HG02852 (cell line): ENCODE results near the gene AGO4.

Experiments
- ATAC-seq: cut with Tn5 transposase; IDR thresholded peaks from one replicate; pipeline ENCODE4 v1.9.1; 2021; ENCODE audit warnings: mild to moderate bottlenecking, moderate library complexity; ENCODE audit not compliant: unreplicated experiment

The AGO4 gene

GRCh38 chr1:35893051-35893879 lies 85.4 kb downstream of the AGO4 start:
- no peak for ATAC-seq

GRCh38 chr1:35894183-35894582 lies 86.4 kb downstream of the AGO4 start:
- no peak for ATAC-seq

DNA sequence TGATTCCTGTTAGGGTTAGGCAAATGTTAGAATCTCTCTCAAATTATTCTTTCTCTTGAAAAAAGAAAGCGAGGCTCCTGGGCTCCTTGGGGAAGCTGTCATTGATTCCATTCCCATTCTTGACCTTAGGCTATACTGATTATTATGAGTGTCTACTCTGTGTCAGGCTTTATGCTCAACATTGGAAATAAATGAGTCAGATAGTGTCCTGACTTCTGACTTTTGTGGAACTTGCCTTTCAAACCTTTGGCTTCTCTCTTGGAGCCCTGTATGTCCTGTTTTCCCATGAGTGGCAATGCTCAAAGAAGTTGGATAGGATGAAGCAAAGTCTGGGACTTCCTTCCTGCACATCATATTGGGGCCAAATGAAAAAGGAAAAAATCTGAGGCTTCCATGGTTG lies 86.8 kb downstream of the AGO4 start:
- ATAC-seq, result no peak

DNA sequence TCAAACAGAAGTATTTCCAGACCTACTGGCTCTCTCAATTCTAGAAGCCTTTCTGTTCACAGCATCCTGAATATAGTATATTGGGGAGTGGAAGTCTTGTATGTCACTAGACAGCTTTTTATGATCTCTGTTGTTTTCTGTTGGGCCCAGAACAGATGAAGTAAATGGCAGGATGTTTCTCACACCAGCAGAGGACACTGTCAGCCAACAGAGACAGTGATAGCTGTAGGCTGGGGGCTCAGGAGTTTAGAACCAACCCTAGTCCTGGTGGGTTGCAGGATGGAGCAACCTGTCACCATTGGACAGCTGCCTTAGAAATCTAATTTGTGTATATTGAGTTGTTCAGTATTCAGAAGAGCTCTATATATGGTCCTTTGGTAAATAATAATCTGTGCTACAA lies 92.1 kb downstream of the AGO4 start:
- no peak for ATAC-seq

DNA sequence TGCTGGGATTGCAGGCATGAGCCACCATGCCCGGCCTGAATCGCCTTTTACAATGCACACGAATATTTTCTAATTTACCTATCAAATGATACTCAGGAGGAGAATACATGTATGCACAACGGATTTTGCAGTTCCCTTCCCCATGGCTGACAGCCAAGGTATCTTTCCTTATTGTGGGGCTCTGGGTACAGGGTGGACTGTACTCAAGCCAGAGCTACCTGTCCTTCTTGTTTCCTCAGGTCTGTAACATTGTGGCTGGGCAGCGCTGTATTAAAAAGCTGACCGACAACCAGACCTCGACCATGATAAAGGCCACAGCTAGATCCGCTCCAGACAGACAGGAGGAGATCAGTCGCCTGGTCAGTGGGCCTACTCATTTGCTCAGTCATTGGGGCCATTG lies 93.4 kb downstream of the AGO4 start:
- no peak for ATAC-seq

DNA sequence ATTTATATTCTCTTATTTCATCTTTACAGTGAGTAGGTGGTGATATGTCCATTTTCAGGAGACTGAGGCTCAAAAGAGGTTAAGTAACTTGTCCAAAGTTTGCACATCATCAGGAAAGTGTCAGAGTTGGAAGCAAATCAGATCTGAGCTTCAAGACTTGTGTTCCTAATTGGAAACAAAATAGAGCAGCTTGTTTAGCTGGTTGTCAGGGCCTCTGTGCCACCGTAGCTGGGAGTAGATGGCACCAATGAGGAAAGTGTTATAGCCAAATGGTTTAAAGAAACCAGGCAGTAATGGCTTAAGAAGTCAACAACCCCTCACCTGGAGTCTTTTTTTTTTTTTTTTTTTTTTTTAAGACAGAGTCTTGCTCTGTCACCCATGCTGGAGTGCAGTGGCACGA lies 94.9 kb downstream of the AGO4 start:
- ATAC-seq, result no peak
